Measurements from ENCODE around the gene RAB19. TPM values are rescaled to one million over a fixed set of nuclear protein-coding genes. Genes with fewer than 3 reads are reported as not detected.

Gene RAB19, protein sequence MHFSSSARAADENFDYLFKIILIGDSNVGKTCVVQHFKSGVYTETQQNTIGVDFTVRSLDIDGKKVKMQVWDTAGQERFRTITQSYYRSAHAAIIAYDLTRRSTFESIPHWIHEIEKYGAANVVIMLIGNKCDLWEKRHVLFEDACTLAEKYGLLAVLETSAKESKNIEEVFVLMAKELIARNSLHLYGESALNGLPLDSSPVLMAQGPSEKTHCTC
- not detected in 2 replicates for total RNA-seq (2014; rRNA removed; shearing (Covaris generic))

- no peak within 1 kb of the TSS for H3K27ac ChIP-seq
- no peaks in the 10 kb centered on the region for H3K9me3 ChIP-seq (replicated peaks)
- H3K4me3 ChIP-seq = no peak within 1 kb of the TSS
- H3K36me3 ChIP-seq = no peaks in the 10 kb centered on the region
- DNase-seq = no peak
- H3K4me1 ChIP-seq = 0 out of 2 replicates have a peak, but pooled peaks cover 2% of the 10 kb centered on the region
- H3K27me3 ChIP-seq = no peaks in the 10 kb centered on the region; the same call in 1 of the 2 replicates
These were observed at the start of gene RAB19 for GRCh38 chr7:140403878-140404564. RAB19 (plus strand) TSS chr7:140404058; CDS start chr7:140407647, 3,589 bp downstream.

DNA sequence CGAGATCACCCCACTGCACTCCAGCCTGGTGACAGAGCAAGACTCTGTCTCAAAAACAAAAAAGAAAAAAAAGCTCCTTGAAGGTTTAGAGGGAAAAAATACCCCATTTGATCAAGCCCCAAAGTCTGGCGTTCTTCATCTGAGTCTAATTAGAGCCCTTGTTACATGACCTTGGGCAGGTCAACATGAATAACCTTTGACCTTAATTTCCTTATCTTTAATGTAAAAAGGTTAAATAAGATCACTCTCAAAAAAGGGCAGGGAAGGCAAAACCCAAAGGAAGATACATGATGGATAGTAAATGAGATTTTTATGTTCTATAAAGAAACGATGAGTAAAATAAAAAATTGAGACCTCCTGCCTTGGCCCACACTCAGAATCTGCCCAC, 45.8 kb upstream of the RAB19 start:
- DNase-seq = no peak

DNA sequence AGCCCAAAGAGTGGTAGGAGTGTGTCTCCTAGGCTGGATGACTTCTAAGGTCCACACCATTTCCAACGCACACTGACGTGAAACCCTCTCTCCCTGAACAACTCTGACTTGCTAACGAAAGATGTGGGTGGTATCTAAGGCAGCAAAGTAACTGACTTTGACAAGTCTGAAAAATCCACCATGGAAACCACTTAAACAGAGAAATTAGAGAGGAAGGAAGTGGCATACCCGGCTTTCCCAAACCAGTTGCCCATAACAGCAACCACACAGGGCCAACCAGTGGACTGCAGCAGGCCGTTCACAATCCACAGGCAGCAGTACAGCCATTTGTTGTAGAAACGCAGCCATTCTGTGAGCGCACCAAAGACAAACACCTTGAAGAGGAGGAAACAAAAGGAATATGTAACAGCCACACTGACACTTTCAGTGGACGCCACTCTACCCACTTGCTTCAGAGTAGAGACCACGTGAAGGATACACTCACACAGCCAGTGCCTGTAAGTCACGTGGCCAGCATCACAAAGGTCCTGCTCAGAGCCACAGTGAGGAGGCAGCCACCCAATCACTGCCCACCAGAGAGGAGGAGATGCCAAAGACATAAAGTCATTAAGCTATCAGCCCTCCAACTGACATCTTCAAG, 45.3 kb upstream of the RAB19 start:
- Histone ChIP-seq H3K36me3 (peaks cover 7% of the 10 kb centered on the region), H3K4me3 (no peak overlapping the region), H3K27ac (no peak overlapping the region), H3K27me3 (no peaks in the 10 kb centered on the region), H3K4me1 (no peaks in the 10 kb centered on the region), H3K9me3 (replicated peaks) (no peaks in the 10 kb centered on the region)
- DNase-seq = no peak

More for the DNA sequence above, 45.8 kb upstream of the RAB19 start:
- Histone ChIP-seq H3K27me3 (no peaks in the 10 kb centered on the region), H3K36me3 (peaks cover 7% of the 10 kb centered on the region), H3K27ac (no peak overlapping the region), H3K9me3 (replicated peaks) (no peaks in the 10 kb centered on the region), H3K4me1 (no peaks in the 10 kb centered on the region), H3K4me3 (no peak overlapping the region)

GRCh38 chr7:140360697-140361229, 43.1 kb upstream of the RAB19 start:
- no peak overlapping the region for H3K4me3 ChIP-seq
- H3K27me3 ChIP-seq = no peaks in the 10 kb centered on the region
- no peak overlapping the region for H3K27ac ChIP-seq
- no peaks in the 10 kb centered on the region for H3K9me3 ChIP-seq (replicated peaks)
- DNase-seq = no peak
- H3K36me3 ChIP-seq = peaks cover 4% of the 10 kb centered on the region; the same call in 1 of the 2 replicates
- no peaks in the 10 kb centered on the region for H3K4me1 ChIP-seq

GRCh38 chr7:140364819-140365218, 39.0 kb upstream of the RAB19 start:
- Histone ChIP-seq H3K9me3 (replicated peaks) (no peaks in the 10 kb centered on the region), H3K27me3 (no peaks in the 10 kb centered on the region), H3K4me3 (no peak overlapping the region), H3K27ac (no peak overlapping the region), H3K4me1 (peaks cover 4% of the 10 kb centered on the region; the same call in 1 of the 2 replicates), H3K36me3 (peaks cover 10% of the 10 kb centered on the region; the same call in 1 of the 2 replicates)
- DNase-seq = no peak

- H3K36me3 ChIP-seq = peaks cover 10% of the 10 kb centered on the region; the same call in 1 of the 2 replicates
- H3K27me3 ChIP-seq = no peaks in the 10 kb centered on the region
- peak overlapping the region; percentile 46 for H3K27ac ChIP-seq
- no peaks in the 10 kb centered on the region for H3K9me3 ChIP-seq (replicated peaks)
- DNase-seq = peak; percentile 65 to 67
- H3K4me1 ChIP-seq = peaks cover 4% of the 10 kb centered on the region; the same call in 1 of the 2 replicates
- H3K4me3 ChIP-seq = no peak overlapping the region
These were observed 36.3 kb upstream of the RAB19 start for GRCh38 chr7:140367528-140367927.

- no peaks in the 10 kb centered on the region for H3K9me3 ChIP-seq (replicated peaks)
- H3K27ac ChIP-seq = no peak overlapping the region
- no peak for DNase-seq
- peaks cover 4% of the 10 kb centered on the region; the same call in 1 of the 2 replicates for H3K4me1 ChIP-seq
- H3K36me3 ChIP-seq = peaks cover 6% of the 10 kb centered on the region; the same call in 1 of the 2 replicates
- no peaks in the 10 kb centered on the region for H3K27me3 ChIP-seq
- no peak overlapping the region for H3K4me3 ChIP-seq
These were observed 34.6 kb upstream of the RAB19 start for GRCh38 chr7:140369294-140369693.

DNA sequence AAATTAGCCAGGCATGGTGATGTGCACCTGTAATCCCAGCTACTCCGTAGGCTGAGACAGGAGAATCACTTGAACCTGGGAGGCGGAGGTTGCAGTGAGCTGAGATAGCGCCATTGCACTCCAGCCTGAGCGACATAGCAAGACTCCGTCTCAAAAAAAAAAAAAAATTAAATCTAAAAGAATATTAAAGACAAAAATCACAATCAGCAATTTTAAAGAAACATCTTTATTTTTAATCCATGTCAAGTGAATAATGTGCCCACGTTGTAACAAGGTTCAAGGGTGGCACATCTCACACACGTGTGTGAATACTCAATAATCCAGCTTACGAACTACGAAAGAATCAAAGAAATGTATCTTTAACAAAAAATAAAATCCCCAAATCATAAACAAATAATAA, 28.5 kb upstream of the RAB19 start:
- DNase-seq = no peak
- peaks cover 10% of the 10 kb centered on the region for H3K36me3 ChIP-seq
- H3K27me3 ChIP-seq = no peaks in the 10 kb centered on the region
- H3K9me3 ChIP-seq (replicated peaks) = no peaks in the 10 kb centered on the region
- no peak overlapping the region for H3K4me3 ChIP-seq
- no peak overlapping the region for H3K27ac ChIP-seq
- peaks cover 5% of the 10 kb centered on the region; the same call in 1 of the 2 replicates for H3K4me1 ChIP-seq

GRCh38 chr7:140375892-140376730, 27.7 kb upstream of the RAB19 start:
- Histone ChIP-seq H3K36me3 (peaks cover 13% of the 10 kb centered on the region), H3K27me3 (no peaks in the 10 kb centered on the region), H3K9me3 (replicated peaks) (no peaks in the 10 kb centered on the region), H3K4me3 (no peak overlapping the region), H3K27ac (no peak overlapping the region), H3K4me1 (peaks cover 5% of the 10 kb centered on the region; the same call in 1 of the 2 replicates)
- DNase-seq = no peak

DNA sequence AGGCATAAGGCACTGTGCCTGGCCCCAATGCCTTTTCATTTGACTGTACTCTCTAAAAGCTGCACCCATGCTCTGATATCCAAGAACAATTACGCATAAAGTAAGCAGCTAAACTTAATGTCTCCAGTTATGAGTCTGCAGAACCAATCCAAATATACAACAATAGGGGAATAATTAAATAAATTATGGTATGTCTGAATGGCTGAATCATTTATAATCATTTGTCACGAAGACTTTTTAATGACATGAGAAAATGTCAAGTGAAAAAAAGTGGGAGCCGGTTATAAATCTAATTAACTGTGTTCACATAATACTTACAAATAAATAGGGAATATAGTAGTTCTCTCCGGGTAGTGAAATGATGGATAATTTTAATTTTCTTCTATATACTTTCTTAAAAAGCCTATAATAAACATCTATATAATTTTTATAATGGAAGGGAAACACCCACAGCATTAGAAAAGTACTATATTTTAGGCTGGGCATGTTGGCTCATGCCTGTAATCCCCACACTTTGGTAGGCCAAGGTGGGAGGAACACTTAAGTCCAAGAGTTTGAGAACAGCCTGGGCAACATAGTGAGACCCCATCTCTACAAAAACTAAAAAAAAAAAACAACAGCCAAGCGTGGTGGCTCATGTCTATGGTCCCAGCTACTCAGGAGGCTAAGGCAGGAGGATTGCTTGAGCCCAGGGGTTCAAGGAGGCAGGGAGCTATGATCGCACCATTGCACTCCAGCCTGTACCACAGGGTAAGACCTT, 19.7 kb upstream of the RAB19 start:
- H3K27me3 ChIP-seq = no peaks in the 10 kb centered on the region
- H3K27ac ChIP-seq = no peak overlapping the region

DNA sequence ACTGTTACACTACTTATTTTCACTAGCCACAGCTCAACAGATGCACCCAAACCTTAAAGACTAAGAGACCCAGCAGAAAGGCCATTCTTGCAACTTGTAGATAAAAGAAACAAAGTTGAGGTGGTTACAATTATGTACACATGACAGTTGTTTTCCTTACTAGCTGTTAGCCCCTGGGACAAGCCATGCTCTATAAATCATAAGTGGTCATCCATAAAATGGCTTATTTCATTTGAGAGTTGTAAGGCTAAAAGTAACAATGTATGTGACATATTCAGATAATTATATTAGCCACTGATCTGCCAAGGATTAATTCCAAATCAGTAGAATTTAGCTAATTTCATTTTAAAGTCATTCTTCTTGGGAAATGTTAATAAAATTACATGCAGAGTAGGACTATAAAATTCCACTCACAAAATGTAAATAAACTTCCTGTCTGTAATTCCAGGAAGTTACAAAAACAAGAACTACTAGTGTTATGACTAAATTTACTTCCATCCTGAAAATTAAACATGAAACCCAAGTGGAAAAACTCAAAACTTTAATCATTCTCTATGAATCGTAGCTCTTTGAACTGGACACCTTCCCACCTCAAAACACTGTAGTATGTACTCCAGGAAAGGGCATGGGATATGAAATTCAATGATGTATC, 18.8 kb upstream of the RAB19 start:
- H3K27ac ChIP-seq = no peak overlapping the region
- H3K36me3 ChIP-seq = peaks cover 8% of the 10 kb centered on the region
- H3K4me1 ChIP-seq = no peaks in the 10 kb centered on the region
- DNase-seq = no peak
- H3K27me3 ChIP-seq = no peaks in the 10 kb centered on the region
- no peaks in the 10 kb centered on the region for H3K9me3 ChIP-seq (replicated peaks)
- no peak overlapping the region for H3K4me3 ChIP-seq

More for the DNA sequence above, 19.7 kb upstream of the RAB19 start:
- no peak for DNase-seq
- Histone ChIP-seq H3K4me1 (no peaks in the 10 kb centered on the region), H3K36me3 (peaks cover 11% of the 10 kb centered on the region), H3K9me3 (replicated peaks) (no peaks in the 10 kb centered on the region), H3K4me3 (no peak overlapping the region)

GRCh38 chr7:140389445-140389844, 14.4 kb upstream of the RAB19 start:
- DNase-seq = no peak
- H3K27ac ChIP-seq = no peak overlapping the region

DNA sequence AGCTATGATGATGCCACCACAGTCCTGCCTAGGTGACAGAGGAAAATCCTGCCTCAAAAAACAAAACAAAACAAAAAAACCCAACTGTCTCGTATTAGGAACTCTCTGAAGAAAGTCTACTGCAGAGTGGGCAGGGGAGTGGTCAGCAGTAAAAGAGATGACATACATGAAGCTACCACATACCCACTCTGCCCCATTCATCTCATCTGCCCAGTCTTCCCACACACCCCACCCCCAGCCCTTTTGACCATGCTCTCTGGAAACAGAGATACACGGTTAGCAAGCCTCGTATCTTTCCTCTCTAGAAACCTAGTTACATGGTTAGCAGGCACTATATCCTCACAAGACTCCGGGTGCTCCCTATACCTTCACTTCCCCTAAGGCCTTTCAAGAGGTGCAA, 13.8 kb upstream of the RAB19 start:
- Histone ChIP-seq H3K4me3 (no peak overlapping the region), H3K27me3 (no peaks in the 10 kb centered on the region)
- no peak for DNase-seq

More at GRCh38 chr7:140389445-140389844, 14.4 kb upstream of the RAB19 start:
- Histone ChIP-seq H3K4me1 (peaks cover 3% of the 10 kb centered on the region; the same call in 1 of the 2 replicates), H3K4me3 (no peak overlapping the region), H3K27me3 (no peaks in the 10 kb centered on the region), H3K9me3 (replicated peaks) (no peaks in the 10 kb centered on the region), H3K36me3 (no peaks in the 10 kb centered on the region)

More for the DNA sequence above, 13.8 kb upstream of the RAB19 start:
- no peaks in the 10 kb centered on the region for H3K36me3 ChIP-seq
- H3K4me1 ChIP-seq = peaks cover 3% of the 10 kb centered on the region; the same call in 1 of the 2 replicates
- H3K9me3 ChIP-seq (replicated peaks) = no peaks in the 10 kb centered on the region
- H3K27ac ChIP-seq = no peak overlapping the region
